SK-N-SH (cell line): Measurements from ENCODE around the gene TFEB. TPM values are rescaled to one million over a fixed set of nuclear protein-coding genes. Genes with fewer than 3 reads are reported as not detected.

Experiments
- CTCF ChIA-PET: fragments of 300-600, 350-600 bp; formaldehyde crosslinking; extraction: SDS; loops from one replicate; lab custom pipeline; 2021; lab: Yijun Ruan, JAX
- POLR2A ChIA-PET: fragments of 350-600 bp; sonication (Branson Sonifier 250); formaldehyde crosslinking; extraction: SDS; loops from one replicate; lab custom pipeline; 2020; ENCODE audit warnings: antibody characterized with exemption, inconsistent platforms; lab: Yijun Ruan, JAX
- DNase-seq: peaks from one replicate; pipeline ENCODE4 v3.0.0; 2012
- H2AFZ ChIP-seq: fragments of 200-600 bp; sonication (generic); 2 replicates; pipeline ENCODE4 v1.8.1; 2016; ENCODE audit warnings: antibody characterized with exemption, mild to moderate bottlenecking, low read depth
- H3F3A ChIP-seq: fragments of 200-600 bp; sonication (generic); replicated peaks from 2 replicates; pipeline ENCODE3; 2016; ENCODE audit warnings: antibody characterized with exemption, mild to moderate bottlenecking; ENCODE audit not compliant: insufficient read depth
- H3K27ac ChIP-seq, 2 experiments: fragments of 200-500 bp in 1 of 2; fragments of 200-600 bp in 1 of 2; sonication (Bioruptor generic) in 1 of 2; sonication (generic), shearing (Covaris generic) in 1 of 2; 2 replicates each; pipeline versions ENCODE4 v1.5.1 to v1.6.1; 2014 to 2016; ENCODE audit warnings: low read depth in 2 of 2, inconsistent platforms in 1 of 2, low read length in 1 of 2, mild to moderate bottlenecking in 1 of 2, mixed read lengths in 1 of 2
- H3K27me3 ChIP-seq: fragments of 200-600 bp; sonication (generic), shearing (Covaris generic); 2 replicates; pipeline ENCODE4 v1.6.1; 2016; ENCODE audit warnings: mixed run types; ENCODE audit not compliant: insufficient read depth
- H3K36me3 ChIP-seq, 2 experiments: fragments of 200-500 bp in 1 of 2; fragments of 200-600 bp in 1 of 2; sonication (Bioruptor generic) in 1 of 2; sonication (generic) in 1 of 2; replicated peaks in 1 of 2; 2 replicates each; pipeline versions ENCODE3 to v1.5.1; 2014 to 2016; ENCODE audit warnings: low read length in 1 of 2, mild to moderate bottlenecking in 1 of 2; ENCODE audit not compliant: insufficient read depth in 2 of 2, control insufficient read depth in 1 of 2
- H3K4me1 ChIP-seq, 2 experiments: fragments of 200-500 bp in 1 of 2; fragments of 200-600 bp in 1 of 2; sonication (Bioruptor generic) in 1 of 2; sonication (generic), shearing (Covaris generic) in 1 of 2; 2 replicates each; pipeline versions ENCODE4 v1.5.1 to v1.6.1; 2014 to 2016; ENCODE audit warnings: low read depth in 1 of 2, low read length in 1 of 2, mixed run types in 1 of 2; ENCODE audit not compliant: insufficient read depth in 2 of 2, control insufficient read depth in 1 of 2
- H3K4me2 ChIP-seq: fragments of 200-600 bp; sonication (generic), shearing (Covaris generic); 2 replicates; pipeline ENCODE4 v1.6.1; 2017; ENCODE audit warnings: mixed run types
- H3K4me3 ChIP-seq, 2 experiments: fragments of 200-500 bp in 1 of 2; fragments of 200-600 bp in 1 of 2; sonication (Bioruptor generic) in 1 of 2; sonication (generic), shearing (Covaris generic) in 1 of 2; 2 replicates each; pipeline versions ENCODE4 v1.5.1 to v1.8.1; 2014 to 2016; ENCODE audit warnings: low read depth in 2 of 2, inconsistent platforms in 1 of 2, low read length in 1 of 2, mild to moderate bottlenecking in 1 of 2, mixed read lengths in 1 of 2, moderate library complexity in 1 of 2
- H3K79me2 ChIP-seq: fragments of 200-600 bp; sonication (generic); 2 replicates; pipeline ENCODE4 v1.8.1; 2017; ENCODE audit warnings: mild to moderate bottlenecking; ENCODE audit not compliant: insufficient read depth
- H3K9ac ChIP-seq: fragments of 200-600 bp; sonication (generic); 2 replicates; pipeline ENCODE4 v1.6.1; 2017; ENCODE audit warnings: mixed run types
- H3K9me2 ChIP-seq: fragments of 200-600 bp; sonication (generic); 2 replicates; pipeline ENCODE4 v1.6.1; 2017; ENCODE audit warnings: mixed run types
- H3K9me3 ChIP-seq: fragments of 200-600 bp; sonication (generic); 2 replicates; pipeline ENCODE4 v1.6.1; 2017; ENCODE audit warnings: mixed run types, mild to moderate bottlenecking, moderate library complexity
- H4K20me1 ChIP-seq: fragments of 200-600 bp; sonication (generic); 2 replicates; pipeline ENCODE4 v1.6.1; 2017; ENCODE audit warnings: mild to moderate bottlenecking, mixed run types; ENCODE audit not compliant: insufficient read depth
- CHD2 ChIP-seq: fragments of 150-350 bp; IDR thresholded peaks from 2 replicates; pipeline ENCODE4 v1.6.1; 2018; ENCODE audit warnings: low read length; ENCODE audit not compliant: partially characterized antibody
- EP300 ChIP-seq, 2 experiments: IDR thresholded peaks; 2 replicates each; pipeline versions ENCODE4 v1.4.0 to v1.6.1; 2012; ENCODE audit warnings: borderline replicate concordance in 1 of 2, low read depth in 1 of 2, low read length in 1 of 2
- GABPA ChIP-seq: IDR thresholded peaks from 2 replicates; pipeline ENCODE4 v1.4.0; 2012; ENCODE audit warnings: low read depth, mild to moderate bottlenecking
- GATA2 ChIP-seq: sonication (generic); formaldehyde crosslinking; IDR thresholded peaks from 2 replicates; pipeline ENCODE4 v1.5.0; 2020; ENCODE audit warnings: mild to moderate bottlenecking, missing genetic modification reagents
- IRF3 ChIP-seq: fragments of 150-350 bp; IDR thresholded peaks from 2 replicates; pipeline ENCODE4 v1.6.1; 2016; ENCODE audit warnings: mild to moderate bottlenecking, low read depth, low read length
- MXI1 ChIP-seq: IDR thresholded peaks from 2 replicates; pipeline ENCODE4 v1.6.1; 2012; ENCODE audit warnings: mild to moderate bottlenecking, low read depth, low read length, improper control_type of control experiment
- NRF1 ChIP-seq: IDR thresholded peaks from 2 replicates; pipeline ENCODE4 v1.6.1; 2012; ENCODE audit warnings: low read depth, mild to moderate bottlenecking, low read length
- POLR2AphosphoS5 ChIP-seq: IDR thresholded peaks from 2 replicates; pipeline ENCODE4 v1.6.1; 2012; ENCODE audit warnings: low read depth, low read length
- RAD21 ChIP-seq: IDR thresholded peaks from 2 replicates; pipeline ENCODE4 v1.6.1; 2012; ENCODE audit warnings: mild to moderate bottlenecking, low read length
- RCOR1 ChIP-seq: fragments of 150-350 bp; IDR thresholded peaks from 2 replicates; pipeline ENCODE4 v1.6.1; 2017; ENCODE audit warnings: antibody characterized with exemption, low read length
- TEAD4 ChIP-seq: IDR thresholded peaks from 2 replicates; pipeline ENCODE4 v1.4.0; 2012; ENCODE audit warnings: mild to moderate bottlenecking, borderline replicate concordance; ENCODE audit not compliant: insufficient read depth
- WGBS: methylation state at CpG from one replicate; pipeline ENCODE4 v1.1.6; 2017; ENCODE audit warnings: low lambda C conversion rate; 5-methylcytosine and 5-hydroxymethylcytosine counted together
- polyA plus RNA-seq, 3 experiments: library from polyadenylated mRNA; depleted of rRNA; stranded (reverse); fragments of >200 nt; gene quantifications; 2 replicates each; pipeline ENCODE4 v1.2.3, GENCODE V29; 2012
- TF ChIP-seq, protein P1 (sequence below): fragments of 150-350 bp; IDR thresholded peaks from 2 replicates; pipeline ENCODE4 v1.6.1; 2017; ENCODE audit warnings: antibody characterized with exemption, low read length, low read depth, borderline replicate concordance

The TFEB gene
- polyA plus RNA-seq, 1 of the 3 experiments (the other 2 are of a cell fraction) = 6.2 TPM

- H3K36me3 ChIP-seq = no peaks in the 10 kb centered on the region
- 73% methylated on average over 6 of the region's 6 CpGs for whole genome bisulfite sequencing
- H3K9ac ChIP-seq = no peak overlapping the region
- H3K9me2 ChIP-seq = no peaks in the 10 kb centered on the region
- no peaks in the 10 kb centered on the region; the same call in 1 of the 2 replicates for H3K27me3 ChIP-seq
- H4K20me1 ChIP-seq = no peaks in the 10 kb centered on the region
- peak overlapping the region in 1 of 2 experiments; percentile 35; a peak in 1 of 4 replicates for H3K27ac ChIP-seq
- no peak overlapping the region for H3K4me2 ChIP-seq
- DNase-seq = no peak
- no peaks in the 10 kb centered on the region for H3K79me2 ChIP-seq
- H3F3A ChIP-seq = no peaks in the 10 kb centered on the region
- no peak overlapping the region for H3K4me3 ChIP-seq
- H3K4me1 ChIP-seq = peaks cover 0 to 13% of the 10 kb centered on the region in 2 experiments; a peak in 1 of 4 replicates
- ChIA-PET CTCF (interaction anchor here (0.7 to 19.4 kb wide), 3 partner anchors 8 to 306 kb away, joined by 3 to 285 read pairs (median 18); no protein-coding TSS in a partner anchor), POLR2A (no interaction called here)
- no peaks in the 10 kb centered on the region for H3K9me3 ChIP-seq
- TF ChIP-seq NRF1 = no peak
- H2AFZ ChIP-seq = no peak overlapping the region
Observed at GRCh38 chr6:41675992-41676391, 59.4 kb downstream of the TFEB start.

DNA sequence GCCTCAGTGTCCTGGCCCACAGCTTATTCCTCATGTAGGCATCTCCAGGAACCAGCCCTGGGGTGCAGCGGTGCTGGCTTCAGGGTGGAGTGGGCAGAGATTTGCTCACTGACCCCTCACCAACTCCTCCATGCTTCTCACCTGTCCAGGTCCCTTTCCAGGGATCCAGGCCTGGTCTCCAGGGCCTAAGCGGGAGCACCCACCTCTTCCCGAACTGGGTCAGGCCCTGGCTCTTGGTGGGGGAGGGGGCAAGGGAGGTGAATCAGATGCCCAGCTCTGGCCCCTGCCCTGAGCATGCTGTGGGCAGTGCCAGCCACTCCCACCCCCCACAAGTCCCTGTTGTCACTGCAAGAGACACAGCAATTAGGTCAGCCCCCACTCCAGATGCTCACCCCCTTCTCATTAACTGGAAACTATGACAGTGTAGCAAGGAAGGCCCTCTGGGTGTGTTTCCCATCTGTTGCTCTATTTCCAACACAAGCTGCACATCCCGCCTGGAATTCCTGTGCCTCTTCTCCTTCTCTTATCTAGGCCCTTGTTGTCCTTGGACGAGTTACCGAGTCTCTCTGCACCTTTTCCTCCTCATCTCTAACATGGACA, 60.1 kb downstream of the TFEB start:
- Histone ChIP-seq H3K9me3 (no peaks in the 10 kb centered on the region), H3K4me1 (peaks cover 0 to 13% of the 10 kb centered on the region in 2 experiments; a peak in 1 of 4 replicates), H3K4me2 (no peak overlapping the region), H3K4me3 (no peak overlapping the region), H3K27ac (peak overlapping the region in 1 of 2 experiments; percentile 35; a peak in 2 of 4 replicates), H3F3A (no peaks in the 10 kb centered on the region), H3K79me2 (no peaks in the 10 kb centered on the region), H3K27me3 (no peaks in the 10 kb centered on the region; the same call in 1 of the 2 replicates), H3K36me3 (no peaks in the 10 kb centered on the region), H4K20me1 (no peaks in the 10 kb centered on the region), H2AFZ (no peak overlapping the region), H3K9me2 (no peaks in the 10 kb centered on the region), H3K9ac (no peak overlapping the region)
- DNase-seq = peak; percentile 84
- 51% methylated on average over 4 of the region's 6 CpGs for WGBS
- ChIA-PET POLR2A (no interaction called here), CTCF (interaction anchor here (0.7 to 19.4 kb wide), 6 partner anchors 8 to 305 kb away, joined by 3 to 285 read pairs (median 10); no protein-coding TSS in a partner anchor)
- TF ChIP-seq TEAD4 (no peak), MXI1 (no peak), CHD2 (peak; percentile 54), GATA2 (CRISPR knock-in tag) (no peak), RCOR1 (peak; percentile 87), IRF3 (no peak), NRF1 (no peak), EP300 (IDR thresholded peaks at IDR 0.05; ENCODE audit: borderline replicate concordance in 1 of 2, low read depth in 1 of 2, low read length in 1 of 2) (0 out of 4 replicates have a peak, but pooled peaks of 1 of the 2 experiments have one; percentile 35), RAD21 (peak; percentile 28; the same call in 1 of the 2 replicates), GABPA (no peak), POLR2AphosphoS5 (no peak)
- TF ChIP-seq, protein P1, sequence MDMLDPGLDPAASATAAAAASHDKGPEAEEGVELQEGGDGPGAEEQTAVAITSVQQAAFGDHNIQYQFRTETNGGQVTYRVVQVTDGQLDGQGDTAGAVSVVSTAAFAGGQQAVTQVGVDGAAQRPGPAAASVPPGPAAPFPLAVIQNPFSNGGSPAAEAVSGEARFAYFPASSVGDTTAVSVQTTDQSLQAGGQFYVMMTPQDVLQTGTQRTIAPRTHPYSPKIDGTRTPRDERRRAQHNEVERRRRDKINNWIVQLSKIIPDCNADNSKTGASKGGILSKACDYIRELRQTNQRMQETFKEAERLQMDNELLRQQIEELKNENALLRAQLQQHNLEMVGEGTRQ = no peak
